Right ventricle myocardium inferior (tissue), 1 donor: ENCODE data around the gene ZBTB7C. TPM values are rescaled to one million over a fixed set of nuclear protein-coding genes. Genes with fewer than 3 reads are reported as not detected.

Experiments
- ATAC-seq: fragments of 200-7000 bp; cut with Tn5 transposase; one replicate; pipeline ENCODE4 v1.9.1; 2020; ENCODE audit warnings: mild to moderate bottlenecking, moderate library complexity
- DNase-seq: peaks from one replicate; pipeline ENCODE4 v3.0.0; 2021; ENCODE audit errors: missing footprints
- intact Hi-C: fragments of 100-400 bp; cut with DNase I; formaldehyde crosslinking; loops from one replicate; pipeline ENCODE4 v1.11.0; 2022
- total RNA-seq: library from RNA; stranded (reverse); fragmentation: NEBNext Ultra II Directional; extraction: Animal tissue kit (Norgen Biotek cat#: 25700); gene quantifications from one replicate; pipeline ENCODE4 v1.2.1, GENCODE V29; 2021
- donor health status: DM: no; HTN: yes; CAD: no; lungs with severe emphysema.

ZBTB7C gene
- total RNA-seq, 1 donor from 2014 or later = 3.2 TPM

- ATAC-seq (no peak), DNase-seq (no peak)
- intact Hi-C loops = no loop called here
These were observed 325.0 kb downstream of the ZBTB7C start for GRCh38 chr18:48084041-48084757.

GRCh38 chr18:48080546-48080945 lies 328.6 kb downstream of the ZBTB7C start:
- intact Hi-C loops = no loop called here
- DNase-seq (no peak), ATAC-seq (no peak)

GRCh38 chr18:48079885-48080284 lies 329.3 kb downstream of the ZBTB7C start:
- intact Hi-C loops = no loop called here
- ATAC-seq (no peak), DNase-seq (no peak)

- intact Hi-C loops = no loop called here
- no peak for ATAC-seq
- no peak for DNase-seq
These were observed 330.7 kb downstream of the ZBTB7C start for GRCh38 chr18:48078448-48078847.

GRCh38 chr18:48077291-48077690 lies 331.9 kb downstream of the ZBTB7C start:
- ATAC-seq = no peak
- intact Hi-C loops = no loop called here
- no peak for DNase-seq

- DNase-seq (no peak), ATAC-seq (no peak)
- intact Hi-C loops = no loop called here
These were observed 332.7 kb downstream of the ZBTB7C start for GRCh38 chr18:48076461-48076860.

- DNase-seq (no peak), ATAC-seq (no peak)
- intact Hi-C loops = no loop called here
These were observed 333.5 kb downstream of the ZBTB7C start for GRCh38 chr18:48075707-48076093.

- intact Hi-C loops = no loop called here
- ATAC-seq (no peak), DNase-seq (no peak)
These were observed 334.1 kb downstream of the ZBTB7C start for GRCh38 chr18:48074929-48075706.

- ATAC-seq (no peak), DNase-seq (no peak)
- intact Hi-C loops = no loop called here
These were observed 335.8 kb downstream of the ZBTB7C start for GRCh38 chr18:48073211-48073930.

GRCh38 chr18:48072428-48073204 lies 336.6 kb downstream of the ZBTB7C start:
- intact Hi-C loops = no loop called here
- ATAC-seq = peak; percentile 41
- no peak for DNase-seq

- no peak for ATAC-seq
- DNase-seq = no peak
- intact Hi-C loops = no loop called here
These were observed 340.2 kb downstream of the ZBTB7C start for GRCh38 chr18:48068916-48069445.

GRCh38 chr18:48066225-48066652 lies 342.9 kb downstream of the ZBTB7C start:
- no peak for ATAC-seq
- intact Hi-C loops = no loop called here
- no peak for DNase-seq

- ATAC-seq (no peak), DNase-seq (no peak)
- intact Hi-C loops = no loop called here
These were observed 343.6 kb downstream of the ZBTB7C start for GRCh38 chr18:48065601-48065995.

GRCh38 chr18:48064978-48065600 lies 344.1 kb downstream of the ZBTB7C start:
- intact Hi-C loops = no loop called here
- DNase-seq = no peak
- ATAC-seq = no peak

- no peak for DNase-seq
- ATAC-seq = no peak
- intact Hi-C loops = no loop called here
These were observed 347.2 kb downstream of the ZBTB7C start for GRCh38 chr18:48061781-48062570.

- intact Hi-C loops = no loop called here
- no peak for ATAC-seq
- no peak for DNase-seq
These were observed 348.2 kb downstream of the ZBTB7C start for GRCh38 chr18:48060970-48061369.

- ATAC-seq (no peak), DNase-seq (no peak)
- intact Hi-C loops = no loop called here
These were observed 348.8 kb downstream of the ZBTB7C start for GRCh38 chr18:48060346-48060745.
